Ovary (tissue), 3 donors: ENCODE results near the gene SINHCAF.

Source experiments
- CTCF ChIP-seq, 3 donors: fragments of 450-650 bp in 2 of 3; fragments of 200-600 bp in 1 of 3; IDR thresholded peaks; one replicate each; pipeline versions ENCODE4 v1.5.1 to v1.8.0; 2016 to 2022; ENCODE audit warnings: antibody characterized with exemption in 3 of 3, mild to moderate bottlenecking in 1 of 3
- POLR2A ChIP-seq: fragments of 450-650 bp; IDR thresholded peaks from one replicate; pipeline ENCODE4 v1.6.1; 2017; ENCODE audit warnings: antibody characterized with exemption, mild to moderate bottlenecking, moderate library complexity
- donor health status: DM: no; HTN: no; CAD: no.

GRCh38 chr12:31233061-31233730 lies 92.8 kb downstream of the SINHCAF start:
- TF ChIP-seq POLR2A (no peak), CTCF (IDR thresholded peaks at IDR 0.05) (no peak)
